HG03095 (cell line): ENCODE results near the gene ZSWIM8.
"Not testable (repeated sequence)": the region's sequence is repeated elsewhere in the genome, so short reads cannot be mapped to it uniquely, and the experiment has no call there.

Source experiments
- ATAC-seq: cut with Tn5 transposase; IDR thresholded peaks from one replicate; pipeline ENCODE4 v1.9.1; 2021; ENCODE audit warnings: moderate library complexity; ENCODE audit not compliant: unreplicated experiment

ZSWIM8 gene, protein sequence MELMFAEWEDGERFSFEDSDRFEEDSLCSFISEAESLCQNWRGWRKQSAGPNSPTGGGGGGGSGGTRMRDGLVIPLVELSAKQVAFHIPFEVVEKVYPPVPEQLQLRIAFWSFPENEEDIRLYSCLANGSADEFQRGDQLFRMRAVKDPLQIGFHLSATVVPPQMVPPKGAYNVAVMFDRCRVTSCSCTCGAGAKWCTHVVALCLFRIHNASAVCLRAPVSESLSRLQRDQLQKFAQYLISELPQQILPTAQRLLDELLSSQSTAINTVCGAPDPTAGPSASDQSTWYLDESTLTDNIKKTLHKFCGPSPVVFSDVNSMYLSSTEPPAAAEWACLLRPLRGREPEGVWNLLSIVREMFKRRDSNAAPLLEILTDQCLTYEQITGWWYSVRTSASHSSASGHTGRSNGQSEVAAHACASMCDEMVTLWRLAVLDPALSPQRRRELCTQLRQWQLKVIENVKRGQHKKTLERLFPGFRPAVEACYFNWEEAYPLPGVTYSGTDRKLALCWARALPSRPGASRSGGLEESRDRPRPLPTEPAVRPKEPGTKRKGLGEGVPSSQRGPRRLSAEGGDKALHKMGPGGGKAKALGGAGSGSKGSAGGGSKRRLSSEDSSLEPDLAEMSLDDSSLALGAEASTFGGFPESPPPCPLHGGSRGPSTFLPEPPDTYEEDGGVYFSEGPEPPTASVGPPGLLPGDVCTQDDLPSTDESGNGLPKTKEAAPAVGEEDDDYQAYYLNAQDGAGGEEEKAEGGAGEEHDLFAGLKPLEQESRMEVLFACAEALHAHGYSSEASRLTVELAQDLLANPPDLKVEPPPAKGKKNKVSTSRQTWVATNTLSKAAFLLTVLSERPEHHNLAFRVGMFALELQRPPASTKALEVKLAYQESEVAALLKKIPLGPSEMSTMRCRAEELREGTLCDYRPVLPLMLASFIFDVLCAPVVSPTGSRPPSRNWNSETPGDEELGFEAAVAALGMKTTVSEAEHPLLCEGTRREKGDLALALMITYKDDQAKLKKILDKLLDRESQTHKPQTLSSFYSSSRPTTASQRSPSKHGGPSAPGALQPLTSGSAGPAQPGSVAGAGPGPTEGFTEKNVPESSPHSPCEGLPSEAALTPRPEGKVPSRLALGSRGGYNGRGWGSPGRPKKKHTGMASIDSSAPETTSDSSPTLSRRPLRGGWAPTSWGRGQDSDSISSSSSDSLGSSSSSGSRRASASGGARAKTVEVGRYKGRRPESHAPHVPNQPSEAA (N-terminal part only)

GRCh38 chr10:73785211-73785720, at the start of gene ZSWIM8:
Gene ZSWIM8, plus strand, starts transcription at chr10:73785606. Its CDS starts 273 bp downstream, at chr10:73785879.
- peak; percentile 72 for ATAC-seq

- ATAC-seq = not testable (repeated sequence)
Observed at GRCh38 chr10:73740501-73741254, 44.7 kb upstream of the ZSWIM8 start.

DNA sequence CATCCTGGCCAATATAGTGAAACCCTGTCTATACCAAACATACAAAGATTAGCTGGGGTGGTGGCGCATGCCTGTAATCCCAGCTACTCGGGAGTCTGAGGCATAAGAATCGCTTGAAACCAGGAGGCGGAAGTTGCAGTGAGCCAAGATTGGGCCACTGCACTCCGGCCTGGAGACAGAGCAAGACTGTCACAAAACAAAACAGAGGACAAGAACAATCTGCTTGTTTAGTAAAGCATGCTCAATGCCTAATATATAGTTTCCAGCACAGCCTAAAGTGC, 43.0 kb upstream of the ZSWIM8 start:
- no peak for ATAC-seq

GRCh38 chr10:73743327-73743904, 42.0 kb upstream of the ZSWIM8 start:
- ATAC-seq = no peak

DNA sequence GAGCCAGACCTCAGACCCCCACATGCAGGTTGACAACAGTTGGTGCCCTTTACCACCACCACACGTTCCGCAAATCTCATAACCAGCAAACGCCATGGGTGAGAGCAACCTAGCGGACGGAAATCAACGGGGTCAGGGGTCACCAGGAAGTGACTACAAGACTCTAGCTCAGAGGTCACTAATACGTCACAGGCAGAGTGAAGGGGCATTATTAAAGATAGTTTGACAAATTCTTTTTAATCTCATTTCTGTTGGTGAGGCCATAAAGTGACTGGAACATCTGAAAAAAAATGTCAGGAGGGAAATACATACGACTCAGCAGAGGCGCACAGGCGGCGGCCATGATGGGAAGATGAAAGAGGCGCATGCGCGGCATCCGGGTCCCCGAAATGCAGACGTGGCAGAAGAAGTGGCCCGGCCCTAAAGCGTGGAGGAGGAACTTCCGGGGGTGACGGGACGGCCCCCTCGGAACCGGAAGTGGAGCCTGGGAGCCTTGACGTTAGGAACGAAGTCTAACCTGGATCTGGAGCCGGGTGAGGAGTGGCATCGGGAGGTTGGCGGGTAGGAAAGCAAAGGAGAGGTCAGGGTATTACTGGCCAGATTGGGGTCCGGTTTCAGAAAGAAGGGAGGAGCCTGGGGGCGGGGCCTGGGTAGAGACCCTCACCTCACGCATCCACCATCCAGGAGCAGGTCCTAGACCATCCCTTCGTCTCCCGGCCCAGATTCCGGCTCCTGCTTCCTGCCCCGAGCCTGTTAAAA, 41.3 kb upstream of the ZSWIM8 start, which contains the start of gene SEC24C:
SEC24C (plus strand) TSS at position 468 of the 759 bp plus-strand sequence. CDS start 2,461 bp downstream, outside the sequence.
- peak; percentile 85 for ATAC-seq

DNA sequence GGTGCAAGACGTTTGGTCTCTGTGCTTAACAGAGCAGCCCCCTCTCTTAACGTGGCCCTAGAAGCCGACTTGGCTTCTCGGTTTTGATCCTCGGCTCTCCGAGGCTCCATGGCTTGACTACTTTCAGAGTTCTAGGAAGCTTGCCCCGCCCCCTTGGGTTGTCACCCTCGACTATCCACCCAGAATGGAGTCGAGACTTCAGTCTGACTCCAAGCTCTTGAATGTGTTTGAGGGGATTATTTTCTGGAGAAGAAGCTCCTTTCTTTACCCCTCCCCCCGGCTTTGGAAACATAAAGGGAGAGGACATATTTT, 40.8 kb upstream of the ZSWIM8 start:
- ATAC-seq = peak; percentile 23

- ATAC-seq = no peak
Observed at GRCh38 chr10:73746721-73747120, 38.7 kb upstream of the ZSWIM8 start.

DNA sequence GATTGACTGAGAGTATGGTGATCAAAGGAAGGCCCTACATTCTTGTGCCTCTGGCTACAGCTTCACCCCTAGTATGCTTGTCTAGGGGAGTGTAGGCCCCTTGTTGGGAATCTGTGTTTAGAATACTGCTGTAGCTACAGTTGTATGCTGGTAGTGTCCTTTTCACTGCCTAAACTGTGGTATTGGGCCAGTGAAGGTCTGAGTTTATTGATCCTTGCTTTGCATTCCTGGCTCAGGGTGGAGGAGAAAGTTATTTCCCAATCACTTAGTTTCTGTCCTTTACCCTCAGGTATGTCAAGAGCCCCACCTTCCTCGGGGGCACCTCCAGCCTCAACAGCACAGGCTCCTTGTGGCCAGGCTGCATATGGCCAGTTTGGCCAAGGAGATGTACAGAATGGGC, 34.6 kb upstream of the ZSWIM8 start:
- no peak for ATAC-seq

DNA sequence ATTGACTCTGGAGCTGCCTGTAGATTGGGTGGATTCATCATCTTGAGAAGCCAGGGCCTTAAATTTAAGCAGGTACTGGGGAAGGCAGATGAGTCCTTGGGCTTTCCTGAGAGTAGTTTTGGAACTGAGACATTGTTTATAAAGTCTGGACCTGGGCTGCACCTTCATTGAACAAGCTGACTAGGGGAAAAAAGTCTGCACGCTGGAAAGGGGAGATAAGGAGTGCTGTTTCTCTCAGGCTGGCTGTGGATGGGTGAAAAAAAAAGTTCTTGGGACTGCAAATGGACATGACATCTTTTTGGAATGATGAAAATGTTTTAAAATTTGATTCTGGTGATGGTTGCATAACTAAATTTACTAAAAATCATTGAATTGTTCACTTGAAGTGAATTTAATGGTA, 29.2 kb upstream of the ZSWIM8 start:
- ATAC-seq = no peak

DNA sequence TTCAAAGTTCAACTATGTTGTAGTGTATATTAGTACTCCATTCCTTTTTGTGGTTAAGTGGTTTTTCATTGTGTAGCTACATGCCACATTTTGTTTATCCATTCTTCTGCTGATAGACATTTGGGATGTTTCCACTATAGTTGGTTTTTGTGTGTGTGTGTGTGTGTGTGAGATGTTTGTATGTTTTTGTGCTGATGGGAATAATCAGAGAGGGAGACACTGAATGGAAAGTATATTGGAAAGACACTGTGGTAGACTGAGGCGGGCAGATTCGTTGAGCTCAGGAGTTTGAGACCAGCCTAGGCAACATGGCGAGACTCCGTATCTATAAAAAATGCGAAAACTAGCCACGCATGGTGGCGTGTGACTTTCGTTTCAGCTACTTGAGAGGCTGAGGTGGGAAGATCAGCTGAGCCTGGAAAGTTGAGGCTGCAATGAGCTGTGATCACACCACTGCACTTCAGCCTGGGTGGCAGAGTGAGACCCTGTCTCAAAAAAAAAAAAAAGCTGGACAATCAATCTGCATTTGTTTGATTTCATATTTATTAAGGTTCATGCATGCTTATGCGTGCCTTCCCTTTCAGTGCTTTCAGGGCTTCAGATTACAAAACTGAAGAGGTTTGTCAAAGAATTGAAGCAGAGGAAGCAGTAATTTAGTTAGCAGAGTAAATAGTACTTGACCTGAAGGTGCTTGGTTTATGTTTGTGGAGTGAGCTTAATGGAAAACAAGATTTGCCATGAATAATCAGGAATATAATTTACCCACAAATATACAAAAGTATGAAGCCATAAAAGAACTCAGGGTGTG, 26.5 kb upstream of the ZSWIM8 start:
- ATAC-seq = no peak

- ATAC-seq = no peak
Observed at GRCh38 chr10:73759512-73760115, 25.8 kb upstream of the ZSWIM8 start.

DNA sequence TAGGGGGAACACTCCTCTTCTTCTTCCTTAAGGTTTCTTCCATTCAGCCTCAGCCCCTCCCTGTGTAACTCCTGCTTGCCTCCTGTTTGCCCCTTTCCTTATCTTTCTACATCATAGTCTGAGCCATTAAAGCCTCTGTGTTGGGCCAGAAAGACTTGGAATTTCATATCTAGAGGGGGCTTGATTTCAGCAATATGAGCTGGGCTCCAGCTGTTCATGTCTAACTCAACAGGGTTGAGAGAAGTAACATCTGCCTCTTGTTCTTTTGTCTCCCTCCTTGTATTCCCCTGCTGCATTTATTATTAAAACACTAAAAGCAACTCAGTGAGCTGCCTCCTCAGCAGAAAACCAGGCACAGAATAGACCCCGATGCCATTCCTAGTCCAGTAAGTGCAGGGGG, 23.6 kb upstream of the ZSWIM8 start:
- no peak for ATAC-seq

DNA sequence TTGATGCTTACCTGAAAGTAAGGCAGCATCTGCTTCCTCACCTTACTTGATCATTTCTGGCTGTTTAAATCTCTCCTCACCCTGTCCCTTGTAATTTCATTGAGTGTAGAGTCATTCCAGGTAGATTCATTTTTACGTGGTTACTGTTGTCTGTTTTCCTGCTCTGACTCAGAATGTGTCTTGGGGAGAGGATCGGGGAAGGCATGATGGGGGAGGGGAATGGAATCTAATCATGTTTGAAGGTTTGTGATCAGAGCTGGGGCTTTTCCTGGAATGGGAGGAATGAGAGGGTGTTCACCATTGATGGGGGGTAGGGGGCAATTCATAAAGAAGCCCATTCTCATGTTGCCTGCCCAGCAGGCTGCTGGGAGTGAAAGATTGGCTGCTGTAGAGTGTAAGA, 22.5 kb upstream of the ZSWIM8 start:
- ATAC-seq = no peak

- no peak for ATAC-seq
Observed at GRCh38 chr10:73763343-73763742, 22.1 kb upstream of the ZSWIM8 start.

- no peak for ATAC-seq
Observed at GRCh38 chr10:73765066-73765465, 20.3 kb upstream of the ZSWIM8 start.

DNA sequence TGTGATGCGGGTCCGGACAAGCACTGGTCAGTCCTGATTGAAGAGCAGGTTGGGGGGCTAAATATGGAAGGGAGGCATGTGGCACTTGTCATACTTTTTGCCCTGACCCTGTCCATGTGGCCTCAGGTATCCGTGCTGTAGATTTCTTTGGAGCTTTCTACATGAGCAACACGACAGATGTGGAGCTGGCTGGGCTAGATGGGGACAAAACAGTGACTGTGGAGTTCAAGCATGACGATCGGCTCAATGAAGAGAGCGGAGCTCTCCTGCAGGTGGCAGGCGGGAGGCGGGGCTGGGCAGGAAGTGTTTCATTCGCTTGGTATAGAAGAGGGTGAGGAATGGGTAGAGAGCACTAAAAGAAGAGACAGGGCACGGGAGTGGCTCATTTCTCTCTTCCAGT, 16.5 kb upstream of the ZSWIM8 start:
- ATAC-seq = no peak

GRCh38 chr10:73769396-73769795, 16.0 kb upstream of the ZSWIM8 start:
- no peak for ATAC-seq

DNA sequence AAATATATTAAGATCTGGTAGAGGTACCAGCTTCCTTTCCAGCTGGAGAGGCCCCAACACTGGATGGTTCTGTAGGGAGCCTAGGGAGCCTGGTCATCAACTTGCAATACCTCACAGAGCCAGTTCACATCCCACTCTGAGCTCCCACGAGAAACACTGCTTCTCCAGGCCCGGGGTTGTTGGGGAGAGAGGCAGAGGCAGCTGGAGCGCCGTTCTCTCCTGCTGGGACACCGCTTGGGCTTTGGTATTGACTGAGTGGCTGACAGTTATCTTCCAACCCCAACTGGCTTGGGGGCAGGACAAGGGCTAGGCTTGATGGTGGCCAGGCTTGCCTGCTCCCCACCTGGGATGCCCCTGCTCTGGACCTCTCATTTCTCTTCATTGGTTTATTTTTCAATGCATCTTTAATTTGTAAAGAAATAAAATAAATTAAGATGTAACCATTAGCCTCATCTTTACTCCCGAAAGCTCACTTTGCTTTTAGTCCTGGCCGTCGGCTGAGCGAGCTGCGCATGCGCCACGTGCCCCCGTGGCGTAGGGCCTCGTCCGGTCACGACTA, 13.6 kb upstream of the ZSWIM8 start:
- no peak for ATAC-seq
